Naive thymus-derived CD4-positive, alpha-beta T cell (primary cell): ENCODE data around the gene ASCC3. TPM values are rescaled to one million over a fixed set of nuclear protein-coding genes. Genes with fewer than 3 reads are reported as not detected.
"Not testable (repeated sequence)": the region's sequence is repeated elsewhere in the genome, so short reads cannot be mapped to it uniquely, and the experiment has no call there.

Experiments used
- ATAC-seq: fragments of 150-1000 bp; cut with Tn5 transposase; 2 replicates; pipeline ENCODE4 v1.10.0; 2021; ENCODE audit warnings: mild to moderate bottlenecking, moderate library complexity
- CTCF ChIA-PET: fragments of 350-600 bp; sonication (Branson Sonifier 250); formaldehyde crosslinking; loops from one replicate; lab custom pipeline; 2021; ENCODE audit warnings: antibody characterized with exemption; lab: Charles Lee
- POLR2A ChIA-PET: fragments of 350-600 bp; sonication (Branson Sonifier 250); formaldehyde crosslinking; loops from one replicate; lab custom pipeline; 2021; ENCODE audit warnings: antibody characterized with exemption, inconsistent platforms; lab: Charles Lee
- DNase-seq, 9 donors: peaks; one replicate each; pipeline versions ENCODE4 v3.0.0 to v3.0.0-alpha.2; 2020 to 2022; ENCODE audit warnings: mixed read lengths in 1 of 9
- H3K27ac ChIP-seq: one replicate; pipeline ENCODE4 v1.7.0; 2013; ENCODE audit warnings: mild to moderate bottlenecking, low read depth, low read length, moderate library complexity
- H3K27me3 ChIP-seq, 2 donors: one replicate each; pipeline ENCODE4 v1.7.0; 2013; ENCODE audit warnings: low read length in 2 of 2, mild to moderate bottlenecking in 2 of 2, moderate library complexity in 2 of 2; ENCODE audit not compliant: control insufficient read depth in 2 of 2, insufficient read depth in 2 of 2
- H3K36me3 ChIP-seq, 3 experiments: 1 replicate in 2 of 3; 2 replicates in 1 of 3; pipeline ENCODE4 v1.7.0; 2013; ENCODE audit warnings: low read length in 3 of 3, mild to moderate bottlenecking in 3 of 3, moderate library complexity in 1 of 3; ENCODE audit not compliant: insufficient read depth in 3 of 3, control insufficient read depth in 2 of 3
- H3K4me1 ChIP-seq, 2 donors: one replicate each; pipeline ENCODE4 v1.7.0; 2013; ENCODE audit warnings: low read length in 2 of 2, mild to moderate bottlenecking in 2 of 2, moderate library complexity in 1 of 2; ENCODE audit not compliant: control insufficient read depth in 2 of 2, insufficient read depth in 2 of 2
- H3K4me3 ChIP-seq: 2 replicates; pipeline ENCODE4 v1.7.0; 2013; ENCODE audit warnings: mild to moderate bottlenecking, low read length
- H3K9me3 ChIP-seq, 3 experiments: 1 replicate in 2 of 3; 2 replicates in 1 of 3; pipeline ENCODE4 v1.7.0; 2013; ENCODE audit warnings: low read length in 3 of 3; ENCODE audit not compliant: control insufficient read depth in 2 of 3
- H3K27ac Mint-ChIP-seq, 9 donors: one replicate each; pipeline ENCODE4 v1.8.0; 2020 to 2022; ENCODE audit warnings: mixed read lengths in 9 of 9, mild to moderate bottlenecking in 8 of 9, moderate library complexity in 5 of 9, inconsistent platforms in 2 of 9
- H3K27me3 Mint-ChIP-seq, 5 donors: one replicate each; pipeline ENCODE4 v1.8.0; 2021 to 2022; ENCODE audit warnings: mixed read lengths in 5 of 5, mild to moderate bottlenecking in 1 of 5
- H3K36me3 Mint-ChIP-seq, 5 donors: one replicate each; pipeline ENCODE4 v1.8.0; 2020 to 2022; ENCODE audit warnings: mixed read lengths in 5 of 5, mild to moderate bottlenecking in 3 of 5, inconsistent platforms in 1 of 5
- H3K4me1 Mint-ChIP-seq, 7 donors: one replicate each; pipeline ENCODE4 v1.8.0; 2020 to 2022; ENCODE audit warnings: mixed read lengths in 7 of 7, mild to moderate bottlenecking in 3 of 7, inconsistent platforms in 1 of 7
- H3K4me3 Mint-ChIP-seq, 10 donors: one replicate each; pipeline ENCODE4 v1.8.0; 2020 to 2022; ENCODE audit warnings: mild to moderate bottlenecking in 10 of 10, mixed read lengths in 10 of 10, moderate library complexity in 6 of 10, inconsistent platforms in 2 of 10
- H3K9me3 Mint-ChIP-seq, 11 donors: one replicate each; pipeline ENCODE4 v1.8.0; 2020 to 2022; ENCODE audit warnings: mixed read lengths in 11 of 11, mild to moderate bottlenecking in 4 of 11, inconsistent platforms in 1 of 11, moderate library complexity in 1 of 11
- intact Hi-C, 2 donors: fragments of 100-400 bp; cut with micrococcal nuclease; formaldehyde crosslinking; loops; one replicate each; pipeline ENCODE4 v1.15.1; 2023
- polyA plus RNA-seq, 2 donors: library from polyadenylated mRNA; unstranded; fragments of 300-500 nt; fragmentation: Illumina TruSeq; gene quantifications; one replicate each; pipeline ENCODE4 v1.2.3, GENCODE V29; 2021
- total RNA-seq, 6 experiments: library from RNA in 5 of 6; stranded (reverse) in 5 of 6; gene quantifications; 1 replicate in 5 of 6; 2 replicates in 1 of 6; pipeline ENCODE4 v1.2.3 and lab custom pipeline; 2021 to 2026

The ASCC3 gene
- total and polyA plus RNA-seq, 7 experiments from 2014 or later = 19.6 to 73.8 (median 41.6) TPM

DNA sequence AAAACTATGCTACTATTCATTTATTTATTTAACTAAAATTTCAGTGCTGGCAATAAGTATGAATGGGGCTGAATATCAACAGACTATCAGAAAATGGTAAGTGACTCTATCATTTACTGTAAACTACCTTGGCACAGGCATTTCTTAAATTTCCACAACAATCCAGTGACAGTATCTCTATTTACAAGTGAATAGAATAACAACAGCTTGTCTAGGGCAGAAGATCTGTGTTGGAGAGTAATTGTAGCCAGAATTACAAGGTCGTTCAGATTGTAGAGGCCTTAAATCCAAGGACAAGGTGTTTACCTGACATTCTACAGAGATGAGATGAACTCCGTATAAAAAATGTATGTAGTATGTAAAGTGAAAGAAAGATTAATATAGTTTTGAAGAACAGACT is 222.6 kb downstream of the ASCC3 start:
- Mint-ChIP-seq H3K36me3 (peaks cover 0 to 18% (median 17%) of the 10 kb centered on the region in 5 donors), H3K4me3 (no peak overlapping the region), H3K27me3 (no peaks in the 10 kb centered on the region), H3K9me3 (no peaks in the 10 kb centered on the region), H3K4me1 (no peaks in the 10 kb centered on the region), H3K27ac (no peak overlapping the region)
- no peaks in the 10 kb centered on the region for H3K9me3 ChIP-seq
- ATAC-seq (no peak), DNase-seq (no peak)
- intact Hi-C loops = loop anchor here in 1 of 2 donors (5.0 kb wide), 1 partner anchor 186 kb away; no protein-coding TSS in a partner anchor
- H3K27ac ChIP-seq = no peak overlapping the region
- ChIA-PET CTCF (no interaction called here), POLR2A (no interaction called here)
- H3K27me3 ChIP-seq = no peaks in the 10 kb centered on the region
- H3K36me3 ChIP-seq = peaks cover 0 to 3% (median 0%) of the 10 kb centered on the region in 3 experiments
- no peak overlapping the region for H3K4me3 ChIP-seq
- H3K4me1 ChIP-seq = no peaks in the 10 kb centered on the region

DNA sequence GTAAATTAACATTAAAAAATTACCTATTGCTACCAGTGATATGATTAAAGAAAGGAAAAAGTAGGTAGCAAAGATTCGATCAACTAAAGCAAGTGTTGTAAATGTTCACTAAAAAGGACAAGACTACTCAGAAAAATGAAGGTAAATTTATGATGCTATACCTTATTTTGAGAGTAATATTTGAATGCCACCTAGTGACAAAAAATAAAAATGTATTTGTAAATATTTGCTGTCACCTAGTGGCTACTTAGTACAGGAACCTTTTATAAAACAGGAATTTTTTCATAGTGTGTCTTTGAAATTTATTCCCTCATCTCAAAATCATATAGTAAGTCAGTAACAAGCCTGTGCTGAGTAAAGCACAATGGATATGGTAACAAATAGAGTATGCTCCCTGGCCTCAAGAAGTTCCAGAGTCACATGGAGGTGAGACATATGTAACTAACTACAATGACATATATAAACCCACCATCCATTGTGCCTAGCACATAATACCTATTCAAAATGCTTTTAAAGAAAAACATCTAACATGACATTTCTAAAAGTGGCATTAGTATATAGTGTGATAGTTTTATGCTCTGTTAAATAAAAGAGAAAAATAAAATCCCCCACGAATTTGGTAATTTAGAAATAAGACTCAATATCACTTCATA is 223.3 kb downstream of the ASCC3 start:
- Histone ChIP-seq H3K27ac (no peak overlapping the region), H3K27me3 (no peaks in the 10 kb centered on the region), H3K9me3 (no peaks in the 10 kb centered on the region), H3K4me3 (no peak overlapping the region), H3K36me3 (peaks cover 0 to 3% (median 0%) of the 10 kb centered on the region in 3 experiments), H3K4me1 (no peaks in the 10 kb centered on the region)
- no peak overlapping the region for H3K4me3 Mint-ChIP-seq
- no peak for ATAC-seq
- intact Hi-C loops = loop anchor here in 1 of 2 donors (1.0 to 5.0 kb wide), 3 partner anchors 186 to 656 kb away; no protein-coding TSS in a partner anchor
- H3K36me3 Mint-ChIP-seq = peaks cover 0 to 15% (median 13%) of the 10 kb centered on the region in 5 donors
- no peaks in the 10 kb centered on the region for H3K4me1 Mint-ChIP-seq
- no peaks in the 10 kb centered on the region for H3K9me3 Mint-ChIP-seq
- H3K27ac Mint-ChIP-seq = no peak overlapping the region
- ChIA-PET POLR2A (no interaction called here), CTCF (no interaction called here)
- peak in 1 of 9 donors; percentile 3 for DNase-seq
- no peaks in the 10 kb centered on the region for H3K27me3 Mint-ChIP-seq

DNA sequence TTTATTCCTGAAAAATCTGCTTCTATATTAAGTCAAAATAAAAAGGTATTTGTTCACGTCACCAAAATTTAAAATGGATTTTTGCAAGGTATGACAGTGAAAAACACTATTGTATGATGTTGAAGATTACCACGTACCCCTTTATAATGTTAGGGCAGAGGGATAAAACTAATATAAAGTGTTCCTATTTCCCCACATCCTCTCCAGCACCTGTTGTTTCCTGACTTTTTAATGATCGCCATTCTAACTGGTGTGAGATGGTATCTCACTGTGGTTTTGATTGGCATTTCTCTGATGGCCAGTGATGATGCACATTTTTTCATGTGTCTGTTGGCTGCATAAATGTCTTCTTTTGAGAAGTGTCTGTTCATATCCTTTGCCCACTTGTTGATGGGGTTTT is 240.0 kb downstream of the ASCC3 start:
- CTCF ChIA-PET, POLR2A ChIA-PET, DNase-seq, H3K27me3 Mint-ChIP-seq, H3K27ac Mint-ChIP-seq, H3K27ac ChIP-seq, H3K4me1 ChIP-seq, H3K27me3 ChIP-seq, H3K9me3 Mint-ChIP-seq, intact Hi-C loops, H3K9me3 ChIP-seq, H3K4me1 Mint-ChIP-seq, ATAC-seq, H3K4me3 Mint-ChIP-seq, H3K4me3 ChIP-seq: not testable (repeated sequence)
- peaks cover 0 to 25% (median 0%) of the 10 kb centered on the region in 3 experiments for H3K36me3 ChIP-seq
- H3K36me3 Mint-ChIP-seq = peaks cover 9 to 78% (median 66%) of the 10 kb centered on the region in 5 donors

GRCh38 chr6:100633096-100633777 is 247.9 kb downstream of the ASCC3 start:
- H3K4me1 Mint-ChIP-seq = no peaks in the 10 kb centered on the region
- H3K36me3 Mint-ChIP-seq = peaks cover 5 to 42% (median 33%) of the 10 kb centered on the region in 5 donors
- Histone ChIP-seq H3K9me3 (no peaks in the 10 kb centered on the region), H3K27me3 (no peaks in the 10 kb centered on the region), H3K4me3 (no peak overlapping the region), H3K27ac (no peak overlapping the region), H3K36me3 (peaks cover 0 to 12% (median 0%) of the 10 kb centered on the region in 3 experiments), H3K4me1 (no peaks in the 10 kb centered on the region)
- DNase-seq = no peak
- no peak overlapping the region for H3K27ac Mint-ChIP-seq
- no peaks in the 10 kb centered on the region for H3K9me3 Mint-ChIP-seq
- ChIA-PET CTCF (no interaction called here), POLR2A (no interaction called here)
- intact Hi-C loops = no loop called here
- no peak overlapping the region for H3K4me3 Mint-ChIP-seq
- no peak for ATAC-seq
- H3K27me3 Mint-ChIP-seq = no peaks in the 10 kb centered on the region

- DNase-seq (no peak), ATAC-seq (no peak)
- ChIA-PET POLR2A (no interaction called here), CTCF (no interaction called here)
- H3K4me3 ChIP-seq = no peak overlapping the region
- H3K27me3 ChIP-seq = no peaks in the 10 kb centered on the region
- no peak overlapping the region for H3K4me3 Mint-ChIP-seq
- H3K27ac Mint-ChIP-seq = no peak overlapping the region
- intact Hi-C loops = no loop called here
- H3K9me3 ChIP-seq = no peaks in the 10 kb centered on the region
- no peaks in the 10 kb centered on the region for H3K27me3 Mint-ChIP-seq
- peaks cover 0 to 4% (median 0%) of the 10 kb centered on the region in 3 experiments for H3K36me3 ChIP-seq
- no peaks in the 10 kb centered on the region for H3K9me3 Mint-ChIP-seq
- H3K27ac ChIP-seq = no peak overlapping the region
- no peaks in the 10 kb centered on the region for H3K4me1 ChIP-seq
- peaks cover 0 to 1% (median 0%) of the 10 kb centered on the region in 7 donors for H3K4me1 Mint-ChIP-seq
- peaks cover 0 to 41% (median 28%) of the 10 kb centered on the region in 5 donors for H3K36me3 Mint-ChIP-seq
Observed at GRCh38 chr6:100630536-100630935, 250.6 kb downstream of the ASCC3 start.

GRCh38 chr6:100627911-100628758 is 253.0 kb downstream of the ASCC3 start:
- no peaks in the 10 kb centered on the region for H3K27me3 ChIP-seq
- H3K4me1 ChIP-seq = no peaks in the 10 kb centered on the region
- H3K36me3 ChIP-seq = peaks cover 0 to 4% (median 0%) of the 10 kb centered on the region in 3 experiments
- peaks cover 0 to 5% (median 0%) of the 10 kb centered on the region in 11 donors for H3K9me3 Mint-ChIP-seq
- ATAC-seq (no peak), DNase-seq (no peak)
- H3K4me3 ChIP-seq = no peak overlapping the region
- intact Hi-C loops = no loop called here
- H3K27ac ChIP-seq = no peak overlapping the region
- ChIA-PET POLR2A (no interaction called here), CTCF (no interaction called here)
- no peak overlapping the region for H3K4me3 Mint-ChIP-seq
- H3K4me1 Mint-ChIP-seq = peaks cover 0 to 1% (median 0%) of the 10 kb centered on the region in 7 donors
- H3K27me3 Mint-ChIP-seq = no peaks in the 10 kb centered on the region
- no peak overlapping the region for H3K27ac Mint-ChIP-seq
- H3K9me3 ChIP-seq = no peaks in the 10 kb centered on the region
- peaks cover 8 to 50% (median 42%) of the 10 kb centered on the region in 5 donors for H3K36me3 Mint-ChIP-seq
